Osteoblast (primary cell): ENCODE results near the gene EHD2. TPM values are rescaled to one million over a fixed set of nuclear protein-coding genes. Genes with fewer than 3 reads are reported as not detected.
A peak's percentile ranks its signal among the peaks of the same experiment; 100 is the strongest.

Experiments
- DNase-seq: peaks from one replicate; pipeline ENCODE4 v3.0.0; 2011; ENCODE audit warnings: low spot score, mixed read lengths; ENCODE audit not compliant: insufficient read length; ENCODE audit errors: missing footprints
- H2AFZ ChIP-seq: 2 replicates; pipeline ENCODE4 v1.6.0; 2011; ENCODE audit warnings: mild to moderate bottlenecking, low read length
- H3K27ac ChIP-seq: 2 replicates; pipeline ENCODE4 v1.5.1; 2011; ENCODE audit warnings: mild to moderate bottlenecking, low read depth, low read length, moderate library complexity
- H3K27me3 ChIP-seq: 2 replicates; pipeline ENCODE4 v1.6.0; 2012; ENCODE audit warnings: mild to moderate bottlenecking, control low read depth, inconsistent platforms, low read length, moderate library complexity; ENCODE audit not compliant: insufficient read depth
- H3K36me3 ChIP-seq: 2 replicates; pipeline ENCODE4 v1.5.1; 2011; ENCODE audit warnings: mild to moderate bottlenecking, low read length, control low read depth, moderate library complexity; ENCODE audit not compliant: insufficient read depth
- H3K4me1 ChIP-seq: 2 replicates; pipeline ENCODE4 v1.5.1; 2011; ENCODE audit warnings: mild to moderate bottlenecking, low read length, control low read depth, moderate library complexity; ENCODE audit not compliant: insufficient read depth
- H3K4me2 ChIP-seq: 2 replicates; pipeline ENCODE4 v1.6.0; 2011; ENCODE audit warnings: mild to moderate bottlenecking, low read length; ENCODE audit not compliant: insufficient read depth
- H3K4me3 ChIP-seq: fragments of 200-600 bp; sonication (generic); 3 replicates; pipeline ENCODE4 v1.5.1; 2012; ENCODE audit warnings: mild to moderate bottlenecking, low read length, inconsistent platforms; ENCODE audit not compliant: insufficient read depth
- H3K79me2 ChIP-seq: 2 replicates; pipeline ENCODE4 v1.6.0; 2012; ENCODE audit warnings: mild to moderate bottlenecking, low read length, control low read depth, inconsistent platforms; ENCODE audit not compliant: insufficient read depth
- H3K9me3 ChIP-seq: 2 replicates; pipeline ENCODE4 v1.5.1; 2011; ENCODE audit warnings: low read depth, low read length, control low read depth
- H4K20me1 ChIP-seq: 2 replicates; pipeline ENCODE4 v1.6.0; 2012; ENCODE audit warnings: mild to moderate bottlenecking, low read length, control low read depth; ENCODE audit not compliant: insufficient read depth
- CTCF ChIP-seq: IDR thresholded peaks from 2 replicates; pipeline ENCODE4 v1.5.1; 2011; ENCODE audit warnings: mild to moderate bottlenecking, low read depth, low read length, moderate library complexity; ENCODE audit errors: extremely low read depth
- total RNA-seq: library from RNA; depleted of rRNA; stranded (reverse); fragments of >200 nt; gene quantifications from 2 replicates; pipeline ENCODE4 v1.2.3, GENCODE V29; 2012

EHD2 gene
- total RNA-seq, 1 donor: 144 TPM

GRCh38 chr19:47682939-47683338, 30.3 kb upstream of the EHD2 start:
- H3K27me3 ChIP-seq: no peaks in the 10 kb centered on the region
- peaks cover 26% of the 10 kb centered on the region for H3K36me3 ChIP-seq
- H4K20me1 ChIP-seq: peaks cover 9% of the 10 kb centered on the region
- H3K4me1 ChIP-seq: no peaks in the 10 kb centered on the region
- TF ChIP-seq CTCF: no peak
- no peak overlapping the region for H2AFZ ChIP-seq
- H3K27ac ChIP-seq: no peak overlapping the region
- peak; percentile 70 for DNase-seq
- H3K4me2 ChIP-seq: no peak overlapping the region
- H3K79me2 ChIP-seq: peaks cover 8% of the 10 kb centered on the region
- H3K9me3 ChIP-seq: no peaks in the 10 kb centered on the region
- no peak overlapping the region for H3K4me3 ChIP-seq

GRCh38 chr19:47686679-47687450, 26.4 kb upstream of the EHD2 start:
- peaks cover 20% of the 10 kb centered on the region for H4K20me1 ChIP-seq

DNA sequence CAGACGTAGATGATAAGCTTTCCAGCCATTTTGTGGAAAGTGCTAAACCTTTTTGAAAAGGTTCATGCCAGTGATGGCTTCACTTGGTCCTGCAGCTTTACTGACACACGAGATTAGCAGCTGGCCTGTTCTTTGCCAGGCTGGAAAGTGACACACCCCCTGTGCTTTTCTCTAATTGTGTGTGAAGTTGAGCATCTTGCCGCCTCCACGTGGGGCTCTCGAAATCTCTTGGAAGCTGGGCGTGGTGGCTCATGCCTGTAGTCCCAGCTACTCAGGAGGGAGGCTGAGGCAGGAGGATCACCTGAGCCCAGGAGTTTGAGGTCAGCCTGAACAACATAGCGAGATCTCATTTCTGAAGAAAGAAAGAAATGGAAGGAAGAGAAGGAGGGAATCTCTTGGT, 25.3 kb upstream of the EHD2 start:
- Histone ChIP-seq H3K79me2 (peaks cover 20% of the 10 kb centered on the region), H2AFZ (no peak overlapping the region), H3K4me3 (no peak overlapping the region), H3K36me3 (peaks cover 19% of the 10 kb centered on the region), H4K20me1 (peaks cover 22% of the 10 kb centered on the region), H3K27me3 (no peaks in the 10 kb centered on the region), H3K4me2 (no peak overlapping the region), H3K9me3 (no peaks in the 10 kb centered on the region), H3K4me1 (no peaks in the 10 kb centered on the region), H3K27ac (no peak overlapping the region)
- TF ChIP-seq CTCF: no peak
- DNase-seq: no peak

More at GRCh38 chr19:47686679-47687450, 26.4 kb upstream of the EHD2 start:
- Histone ChIP-seq H3K27me3 (no peaks in the 10 kb centered on the region), H3K4me1 (no peaks in the 10 kb centered on the region), H3K27ac (no peak overlapping the region), H3K4me3 (no peak overlapping the region), H3K36me3 (peaks cover 23% of the 10 kb centered on the region), H2AFZ (no peak overlapping the region), H3K79me2 (peaks cover 15% of the 10 kb centered on the region), H3K9me3 (no peaks in the 10 kb centered on the region), H3K4me2 (no peak overlapping the region)
- DNase-seq: peak; percentile 27
- TF ChIP-seq CTCF: no peak

GRCh38 chr19:47691090-47691489, 22.1 kb upstream of the EHD2 start:
- DNase-seq: peak; percentile 50
- H3K79me2 ChIP-seq: peaks cover 16% of the 10 kb centered on the region
- no peaks in the 10 kb centered on the region for H3K27me3 ChIP-seq
- TF ChIP-seq CTCF: no peak
- H4K20me1 ChIP-seq: peaks cover 16% of the 10 kb centered on the region
- H3K9me3 ChIP-seq: no peaks in the 10 kb centered on the region
- H3K4me3 ChIP-seq: no peak overlapping the region
- H3K4me2 ChIP-seq: no peak overlapping the region
- no peak overlapping the region for H3K27ac ChIP-seq
- peaks cover 18% of the 10 kb centered on the region for H3K36me3 ChIP-seq
- H3K4me1 ChIP-seq: no peaks in the 10 kb centered on the region
- H2AFZ ChIP-seq: no peak overlapping the region
